HG03378 (cell line): Measurements from ENCODE around the gene MS4A10.

Experiments
- ATAC-seq: cut with Tn5 transposase; IDR thresholded peaks from one replicate; pipeline ENCODE4 v1.9.1; 2021; ENCODE audit warnings: mild to moderate bottlenecking, moderate library complexity; ENCODE audit not compliant: unreplicated experiment

Gene MS4A10

GRCh38 chr11:60785806-60786361, 751 bp downstream of the MS4A10 start:
- ATAC-seq, result no peak

- ATAC-seq, result no peak
These were observed 1.9 kb downstream of the MS4A10 start for GRCh38 chr11:60786811-60787567.

- ATAC-seq, result no peak
These were observed 3.4 kb downstream of the MS4A10 start for GRCh38 chr11:60788401-60789125.

- ATAC-seq, result no peak
These were observed 5.6 kb downstream of the MS4A10 start for GRCh38 chr11:60790726-60791125.

GRCh38 chr11:60791153-60791933, 6.2 kb downstream of the MS4A10 start:
- no peak for ATAC-seq

- ATAC-seq, result no peak
These were observed 7.4 kb downstream of the MS4A10 start for GRCh38 chr11:60792521-60792920.

GRCh38 chr11:60795291-60795690, 10.2 kb downstream of the MS4A10 start:
- ATAC-seq, result no peak

GRCh38 chr11:60797846-60798630, 12.9 kb downstream of the MS4A10 start:
- no peak for ATAC-seq

GRCh38 chr11:60798631-60799030, 13.5 kb downstream of the MS4A10 start:
- no peak for ATAC-seq

- ATAC-seq, result no peak
These were observed 16.1 kb downstream of the MS4A10 start for GRCh38 chr11:60801194-60801593.

GRCh38 chr11:60803273-60803936, 18.3 kb downstream of the MS4A10 start:
- ATAC-seq, result no peak

GRCh38 chr11:60809249-60809648, 24.1 kb downstream of the MS4A10 start:
- no peak for ATAC-seq

- no peak for ATAC-seq
These were observed 24.6 kb downstream of the MS4A10 start for GRCh38 chr11:60809691-60810090.

GRCh38 chr11:60810151-60810550, 25.0 kb downstream of the MS4A10 start:
- ATAC-seq, result no peak

GRCh38 chr11:60810569-60810968, 25.4 kb downstream of the MS4A10 start:
- no peak for ATAC-seq

GRCh38 chr11:60813324-60813723, 28.2 kb downstream of the MS4A10 start:
- ATAC-seq, result no peak

- ATAC-seq, result no peak
These were observed 29.0 kb downstream of the MS4A10 start for GRCh38 chr11:60814112-60814511.

- no peak for ATAC-seq
These were observed 31.5 kb downstream of the MS4A10 start for GRCh38 chr11:60816590-60817157.

GRCh38 chr11:60818057-60818456, 32.9 kb downstream of the MS4A10 start:
- ATAC-seq, result no peak
